GM12875 (cell line): ENCODE data around the gene ERVK3-1.
"Not testable (repeated sequence)": the region's sequence is repeated elsewhere in the genome, so short reads cannot be mapped to it uniquely, and the experiment has no call there.

Experiments used
- H3K4me3 ChIP-seq: one replicate; pipeline ENCODE4 v1.5.1; 2011; ENCODE audit warnings: low read depth, low read length, control low read depth
- TF ChIP-seq, protein P1 (sequence below): IDR thresholded peaks from 2 replicates; pipeline ENCODE4 v1.5.1; 2011; ENCODE audit warnings: low read depth, mild to moderate bottlenecking, control low read depth, inconsistent platforms, low read length, moderate library complexity, borderline replicate concordance; ENCODE audit not compliant: insufficient read depth

Gene ERVK3-1

DNA sequence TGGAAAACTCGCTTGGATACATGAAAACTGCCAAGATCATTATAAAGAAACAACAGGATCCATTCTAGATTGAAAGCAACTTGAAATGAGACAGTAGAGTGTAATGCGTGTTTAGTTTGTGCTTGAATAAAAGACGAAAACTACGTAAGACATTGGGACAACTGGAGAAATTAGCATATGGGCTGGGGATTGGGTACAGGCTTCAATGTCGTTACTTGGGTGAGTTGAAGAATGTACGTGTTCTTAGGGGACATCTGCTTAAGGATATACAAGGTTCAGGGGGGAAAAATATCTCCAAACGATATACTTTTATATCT lies 471 bp upstream of the ERVK3-1 start:
- H3K4me3 ChIP-seq: peak overlapping the region; percentile 31
- TF ChIP-seq, protein P1, sequence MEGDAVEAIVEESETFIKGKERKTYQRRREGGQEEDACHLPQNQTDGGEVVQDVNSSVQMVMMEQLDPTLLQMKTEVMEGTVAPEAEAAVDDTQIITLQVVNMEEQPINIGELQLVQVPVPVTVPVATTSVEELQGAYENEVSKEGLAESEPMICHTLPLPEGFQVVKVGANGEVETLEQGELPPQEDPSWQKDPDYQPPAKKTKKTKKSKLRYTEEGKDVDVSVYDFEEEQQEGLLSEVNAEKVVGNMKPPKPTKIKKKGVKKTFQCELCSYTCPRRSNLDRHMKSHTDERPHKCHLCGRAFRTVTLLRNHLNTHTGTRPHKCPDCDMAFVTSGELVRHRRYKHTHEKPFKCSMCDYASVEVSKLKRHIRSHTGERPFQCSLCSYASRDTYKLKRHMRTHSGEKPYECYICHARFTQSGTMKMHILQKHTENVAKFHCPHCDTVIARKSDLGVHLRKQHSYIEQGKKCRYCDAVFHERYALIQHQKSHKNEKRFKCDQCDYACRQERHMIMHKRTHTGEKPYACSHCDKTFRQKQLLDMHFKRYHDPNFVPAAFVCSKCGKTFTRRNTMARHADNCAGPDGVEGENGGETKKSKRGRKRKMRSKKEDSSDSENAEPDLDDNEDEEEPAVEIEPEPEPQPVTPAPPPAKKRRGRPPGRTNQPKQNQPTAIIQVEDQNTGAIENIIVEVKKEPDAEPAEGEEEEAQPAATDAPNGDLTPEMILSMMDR: no peak

DNA sequence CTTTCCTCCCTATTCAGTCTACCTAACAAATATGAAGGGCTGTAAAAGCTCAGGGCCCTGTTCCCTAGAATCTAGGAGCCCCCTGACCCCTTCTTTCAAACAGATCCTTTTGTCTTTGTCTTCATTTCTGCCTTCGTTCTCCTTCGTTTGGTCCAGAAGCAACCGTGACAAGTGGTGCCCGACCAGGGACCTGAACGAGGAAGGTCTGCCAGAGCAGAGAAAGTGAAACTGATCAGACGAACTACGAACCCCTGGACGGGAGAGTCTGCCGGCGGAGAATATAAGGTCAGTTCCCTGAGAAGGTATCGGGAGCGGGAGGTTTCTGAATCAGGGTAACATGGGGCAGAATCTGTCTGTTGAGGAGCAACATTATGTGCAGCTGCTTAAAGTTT lies 751 bp downstream of the ERVK3-1 start:
- H3K4me3 ChIP-seq: peak overlapping the region; percentile 99
- TF ChIP-seq, protein P1: no peak

DNA sequence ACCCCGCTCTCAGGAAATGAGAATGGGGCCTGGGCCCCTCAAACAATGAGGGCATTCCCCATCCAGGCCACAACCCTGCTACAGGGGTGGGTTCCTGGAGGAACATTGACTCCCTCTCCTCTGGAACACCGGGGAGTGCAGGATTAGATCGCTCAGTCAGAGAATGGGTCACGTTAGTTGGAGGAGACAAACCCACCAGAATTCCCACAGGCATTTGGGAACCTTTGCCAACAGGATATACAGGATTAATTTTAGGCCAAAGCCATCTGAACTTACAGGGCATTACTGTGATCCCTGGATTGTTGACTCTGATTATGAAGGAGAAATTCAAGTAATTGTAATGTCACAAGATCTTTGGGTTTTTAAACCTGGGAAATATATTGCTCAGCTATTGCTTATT lies 2.6 kb downstream of the ERVK3-1 start:
- TF ChIP-seq, protein P1: no peak
- H3K4me3 ChIP-seq: no peak overlapping the region

DNA sequence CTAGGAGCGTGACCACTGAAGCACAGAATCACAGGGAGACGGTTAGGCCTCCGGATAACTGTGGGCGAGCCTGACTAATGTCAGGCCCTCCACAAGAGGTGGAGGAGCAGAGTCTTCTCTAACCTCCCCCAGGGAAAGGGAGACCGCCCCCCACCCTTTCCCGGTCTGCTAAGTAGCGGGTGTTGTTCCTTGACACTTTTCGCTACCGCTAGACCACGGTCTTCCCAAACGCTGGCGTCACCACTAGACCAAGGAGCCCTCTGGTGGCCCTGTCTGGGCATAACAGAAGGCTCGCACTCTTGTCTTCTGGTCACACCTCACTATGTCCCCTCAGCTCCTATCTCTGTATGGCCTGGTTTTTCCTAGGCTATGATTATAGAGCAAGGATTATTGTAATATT lies 5.5 kb downstream of the ERVK3-1 start:
- not testable (repeated sequence) for H3K4me3 ChIP-seq

DNA sequence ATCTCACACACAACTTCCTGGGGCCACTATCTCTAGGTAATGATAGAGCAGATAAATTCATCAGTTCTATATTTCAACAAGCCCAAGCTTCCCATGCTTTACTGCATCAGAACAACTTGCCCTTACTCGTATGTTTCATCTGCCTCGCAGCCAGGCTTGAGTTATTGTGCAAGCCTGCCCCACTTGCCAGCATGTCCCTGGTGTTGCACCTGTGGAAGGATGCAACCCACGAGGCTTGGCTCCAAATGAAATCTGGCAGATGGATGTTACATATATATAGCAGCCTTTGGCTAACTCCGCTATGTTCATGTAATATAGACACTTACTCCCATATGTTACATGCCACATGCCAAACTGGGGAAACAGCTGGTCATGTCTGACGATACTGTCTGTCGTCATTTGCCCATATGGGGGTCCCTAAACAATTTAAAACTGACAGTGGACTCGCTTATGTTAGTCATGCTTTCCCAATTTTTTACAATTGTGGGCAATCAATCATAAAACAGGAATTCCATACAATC lies 6.2 kb downstream of the ERVK3-1 start:
- no peak overlapping the region for H3K4me3 ChIP-seq
- TF ChIP-seq, protein P1: no peak

DNA sequence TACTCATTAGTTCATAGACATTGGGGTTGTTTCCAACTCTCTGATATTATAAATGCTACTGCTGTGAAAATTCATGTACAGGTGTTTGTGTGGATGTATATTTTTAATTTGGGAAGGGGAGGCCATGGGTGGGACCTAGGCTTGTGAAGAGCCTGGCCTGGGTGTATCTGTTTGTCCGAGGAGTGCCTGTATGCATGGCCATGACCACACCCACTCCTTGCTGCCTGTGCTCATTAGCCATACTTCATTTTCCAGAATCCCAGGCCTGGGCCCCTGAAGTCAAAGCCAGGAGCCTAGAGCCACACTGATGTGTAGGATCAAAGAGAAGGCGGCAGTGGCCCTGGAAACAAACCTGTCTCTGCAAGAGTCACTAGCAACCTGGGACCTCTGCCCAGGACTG lies 10.4 kb downstream of the ERVK3-1 start:
- TF ChIP-seq, protein P1: no peak
- no peak overlapping the region for H3K4me3 ChIP-seq

DNA sequence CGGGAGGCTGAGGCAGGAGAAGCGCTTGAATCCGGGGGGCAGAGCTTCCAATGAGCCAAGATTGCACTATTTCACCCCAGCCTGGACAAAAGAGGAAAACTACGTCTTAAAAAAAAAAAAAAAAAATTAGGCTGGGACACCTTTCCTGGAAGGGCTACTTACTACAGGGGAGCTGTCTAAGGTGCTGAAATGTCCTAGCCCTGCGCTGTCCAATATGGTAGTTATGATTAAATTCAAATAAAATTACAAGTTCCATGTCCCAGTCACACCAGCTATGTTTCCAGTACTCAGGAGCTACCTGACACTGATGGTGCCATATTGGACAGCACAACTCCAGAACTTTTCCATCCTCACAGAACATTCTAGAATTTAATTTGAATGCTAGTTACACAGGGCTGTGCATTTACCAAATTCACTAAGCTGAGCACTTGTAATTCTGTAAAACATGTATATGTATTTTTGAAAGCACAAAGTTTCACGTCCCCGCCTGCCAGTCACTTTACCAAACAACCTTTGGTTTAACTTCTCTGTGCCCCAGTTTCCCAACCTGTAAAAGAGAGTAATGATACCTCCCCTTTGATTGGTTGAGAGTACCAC lies 12.4 kb downstream of the ERVK3-1 start:
- TF ChIP-seq, protein P1: no peak
- H3K4me3 ChIP-seq: no peak overlapping the region

DNA sequence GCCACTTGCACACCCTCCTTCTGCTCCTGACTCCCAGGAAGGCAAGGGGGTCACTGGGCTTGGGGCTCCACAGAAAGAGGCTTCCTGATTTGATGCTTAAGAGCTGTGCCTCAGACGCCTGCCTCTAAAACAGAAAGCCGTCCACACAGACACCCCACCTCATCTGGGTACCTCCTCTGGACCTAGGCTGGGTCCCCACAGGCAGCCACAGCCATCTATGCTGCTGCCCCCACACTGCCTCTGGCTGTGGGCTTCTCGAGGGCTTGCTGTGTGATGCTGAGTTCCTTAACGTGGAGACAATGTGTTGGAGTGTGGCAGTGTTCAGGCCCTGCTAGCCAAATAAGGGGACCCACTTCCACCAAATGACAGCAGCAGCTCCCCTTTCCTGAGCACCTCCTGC lies 13.1 kb downstream of the ERVK3-1 start:
- H3K4me3 ChIP-seq: no peak overlapping the region
- TF ChIP-seq, protein P1: no peak
